HG03108 (cell line): ENCODE measurements around the gene MC5R.
"Not testable (repeated sequence)": the region's sequence is repeated elsewhere in the genome, so short reads cannot be mapped to it uniquely, and the experiment has no call there.

Experiments used
- ATAC-seq: cut with Tn5 transposase; IDR thresholded peaks from one replicate; pipeline ENCODE4 v1.9.1; 2021; ENCODE audit warnings: moderate library complexity; ENCODE audit not compliant: unreplicated experiment

The MC5R gene

DNA sequence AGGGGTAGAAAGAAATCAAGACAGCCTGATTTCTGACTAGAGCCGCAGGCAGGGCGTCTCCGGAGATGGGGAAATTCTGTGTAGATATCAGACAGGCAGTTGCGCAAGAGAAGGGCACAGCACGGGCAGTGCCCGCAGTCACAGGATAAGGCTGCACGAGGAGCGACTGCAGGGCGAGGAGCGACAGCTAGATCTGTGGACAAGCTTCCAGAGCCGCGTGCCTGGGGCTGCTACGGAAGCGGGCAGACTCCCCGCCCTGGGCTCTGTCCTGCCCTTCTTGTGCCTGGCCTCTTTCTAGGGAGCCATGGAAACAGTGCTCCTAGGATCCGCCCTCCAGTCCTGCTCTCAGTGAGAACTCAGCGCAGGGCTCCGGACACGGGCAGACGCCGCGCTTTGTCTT, 12.6 kb downstream of the MC5R start:
- no peak for ATAC-seq

DNA sequence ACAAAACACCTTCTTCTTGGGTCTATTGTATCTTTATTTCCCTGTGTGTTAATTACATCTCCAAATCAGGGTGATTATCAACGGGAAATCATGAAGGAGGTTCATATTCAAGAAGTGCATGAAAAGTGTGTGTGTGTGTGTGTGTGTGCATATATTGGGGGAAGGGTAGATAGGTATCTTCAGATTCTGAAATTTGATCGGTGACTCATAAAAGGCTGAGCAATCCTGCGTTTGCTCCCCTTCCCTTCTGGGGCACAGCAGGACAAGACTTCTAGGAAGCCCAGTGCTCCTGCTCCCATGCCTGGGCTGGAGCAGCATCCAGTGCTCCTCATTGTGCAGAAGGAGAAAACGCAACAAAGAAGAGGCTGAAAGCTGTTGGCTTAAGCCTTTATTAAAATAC, 25.8 kb downstream of the MC5R start:
- no peak for ATAC-seq

GRCh38 chr18:13862898-13863297, 38.9 kb downstream of the MC5R start:
- not testable (repeated sequence) for ATAC-seq

DNA sequence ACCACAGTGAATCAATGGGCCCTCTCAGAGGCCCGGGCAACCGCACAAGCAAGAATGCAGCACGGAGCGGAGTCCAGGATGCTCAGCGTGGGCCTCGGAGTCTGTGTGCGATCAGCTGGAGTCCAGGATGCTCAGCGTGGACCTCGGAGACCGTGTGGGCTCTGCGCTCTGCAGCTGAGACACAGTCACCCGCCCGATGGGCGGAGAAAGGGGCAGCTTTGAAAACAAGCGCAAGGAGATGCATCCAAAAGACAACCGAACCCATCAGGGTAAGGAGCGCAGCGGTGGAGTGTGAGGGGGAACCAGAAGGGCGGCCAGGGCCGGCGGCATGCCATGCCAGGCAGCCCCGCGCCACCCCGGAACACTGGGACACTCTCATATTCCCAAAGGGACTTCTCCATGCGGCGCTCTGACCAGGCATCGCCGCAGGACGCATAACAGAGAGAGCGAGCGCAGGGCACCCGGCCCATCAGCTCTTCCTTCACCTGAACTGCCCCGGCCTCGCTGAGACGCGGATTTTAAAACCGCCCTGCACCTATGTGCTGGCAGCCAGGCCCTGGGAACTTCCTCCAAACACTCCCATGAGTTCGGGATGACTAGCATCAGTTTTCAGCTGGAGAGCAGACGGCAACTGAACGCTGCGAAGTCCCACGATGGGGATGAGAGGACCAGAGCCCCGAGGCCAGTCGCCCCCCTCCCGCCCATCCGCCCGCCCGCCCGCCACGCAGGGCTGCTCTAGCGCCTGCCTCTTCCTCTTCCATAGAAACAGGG, 44.7 kb downstream of the MC5R start:
- ATAC-seq, result no peak

DNA sequence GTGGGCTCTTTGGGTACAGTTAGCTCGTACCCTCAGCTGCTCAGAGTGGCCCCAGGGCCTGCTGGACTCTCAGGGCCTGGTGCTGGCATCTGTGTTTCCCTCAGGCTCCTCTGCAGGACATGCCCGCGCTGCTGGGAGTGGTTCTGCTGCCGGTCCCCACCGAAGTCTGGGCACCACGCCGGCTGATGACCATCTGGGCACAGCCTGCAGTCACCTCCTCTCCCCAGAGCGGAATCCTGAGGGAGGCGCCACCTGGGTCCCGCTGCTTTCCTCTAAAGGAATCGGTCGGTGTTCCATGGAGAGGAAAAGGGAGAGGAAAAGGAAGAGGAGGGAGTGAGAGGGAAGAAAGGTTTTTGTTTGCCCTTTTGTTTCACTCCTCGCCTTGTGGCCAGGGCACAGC, 47.8 kb downstream of the MC5R start:
- ATAC-seq, result no peak

DNA sequence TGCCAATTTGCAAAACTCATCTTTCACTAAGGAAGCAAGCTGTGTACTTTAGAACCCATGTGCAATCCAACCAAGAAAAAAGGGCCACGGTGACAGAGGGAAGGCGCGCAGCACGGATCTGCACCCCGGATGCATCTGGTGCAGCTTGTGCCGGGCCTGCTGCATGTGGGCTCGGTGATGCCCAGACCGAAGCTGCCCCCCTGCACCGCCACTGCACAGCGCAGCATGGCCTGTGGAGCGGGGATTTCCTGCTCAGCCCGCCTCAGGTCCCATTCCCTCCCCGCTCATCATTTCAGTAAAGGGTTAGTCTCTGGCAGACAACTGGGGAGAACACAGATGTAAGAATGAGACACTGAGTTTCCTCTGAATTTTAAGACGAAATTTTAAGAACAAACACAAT, 48.4 kb downstream of the MC5R start:
- no peak for ATAC-seq

DNA sequence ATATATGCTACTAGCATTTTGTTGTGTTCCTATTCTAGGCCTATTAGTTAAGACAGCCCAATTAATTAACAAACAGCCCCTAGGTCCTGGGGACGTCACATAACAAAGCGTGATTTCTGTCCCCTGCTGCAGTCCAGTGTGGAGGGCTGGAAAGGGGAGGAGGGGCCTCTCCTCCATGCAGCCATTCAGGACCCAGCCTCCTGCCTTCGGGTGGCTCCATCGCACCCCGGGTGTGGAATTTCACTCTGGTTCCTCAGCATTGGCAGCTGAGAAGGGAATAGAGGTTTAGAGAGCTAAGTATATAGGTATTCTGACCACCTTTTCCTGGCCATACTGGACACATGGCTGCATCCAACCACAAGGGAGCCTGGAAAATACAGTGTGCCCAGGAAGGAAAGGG, 49.0 kb downstream of the MC5R start:
- no peak for ATAC-seq

DNA sequence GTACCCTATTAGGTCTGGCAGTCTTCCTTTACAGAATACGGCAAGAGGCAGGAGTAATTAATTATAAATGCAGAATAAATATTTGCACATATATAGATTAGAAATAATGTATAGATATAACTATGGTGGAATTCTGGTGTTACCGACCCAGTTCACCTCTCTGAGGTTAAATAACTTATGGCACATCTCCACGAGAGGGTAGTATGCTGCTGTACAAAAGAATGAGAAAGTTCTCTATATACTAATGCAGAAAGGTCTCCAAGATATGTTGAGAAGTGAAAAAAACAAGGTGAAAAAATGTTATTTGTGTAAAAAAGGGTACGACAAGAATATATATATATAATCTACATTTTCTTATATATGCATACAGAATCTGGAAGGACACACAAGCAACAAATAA, 50.6 kb downstream of the MC5R start:
- no peak for ATAC-seq
